Natural killer cell (primary cell): ENCODE measurements around the gene GPRIN3. TPM values are rescaled to one million over a fixed set of nuclear protein-coding genes. Genes with fewer than 3 reads are reported as not detected.

Source experiments
- ATAC-seq, 3 donors: fragments of 150-1000 bp in 2 of 3; fragments of 200-7000 bp in 1 of 3; cut with Tn5 transposase; 1 replicate in 1 of 3; 2 replicates in 2 of 3; pipeline ENCODE4 v1.10.0; 2021; ENCODE audit warnings: mild to moderate bottlenecking in 2 of 3, moderate library complexity in 2 of 3
- DNase-seq, 2 donors: peaks; one replicate each; pipeline versions ENCODE4 v3.0.0 to v3.0.0-alpha.2; 2013 to 2021; ENCODE audit warnings: mixed read lengths in 1 of 2
- H3K27ac ChIP-seq: one replicate; pipeline ENCODE4 v1.5.1; 2013; ENCODE audit warnings: mild to moderate bottlenecking, low read length
- H3K27me3 ChIP-seq: one replicate; pipeline ENCODE4 v1.6.1; 2013; ENCODE audit warnings: low read length; ENCODE audit not compliant: control insufficient read depth, insufficient read depth
- H3K36me3 ChIP-seq: one replicate; pipeline ENCODE4 v1.6.1; 2013; ENCODE audit warnings: low read length; ENCODE audit not compliant: control insufficient read depth, insufficient read depth
- H3K4me1 ChIP-seq: one replicate; pipeline ENCODE4 v1.6.1; 2013; ENCODE audit warnings: low read length; ENCODE audit not compliant: control insufficient read depth, insufficient read depth
- H3K4me3 ChIP-seq: one replicate; pipeline ENCODE4 v1.5.1; 2013; ENCODE audit warnings: low read length
- H3K9me3 ChIP-seq: one replicate; pipeline ENCODE4 v1.6.1; 2013; ENCODE audit warnings: low read length; ENCODE audit not compliant: control insufficient read depth, insufficient read depth
- H3K27ac Mint-ChIP-seq, 2 donors: one replicate each; pipeline ENCODE4 v1.8.0; 2022; ENCODE audit warnings: mild to moderate bottlenecking in 2 of 2, mixed read lengths in 2 of 2, moderate library complexity in 1 of 2
- H3K27me3 Mint-ChIP-seq, 2 donors: one replicate each; pipeline ENCODE4 v1.8.0; 2022; ENCODE audit warnings: low read depth in 2 of 2, mixed read lengths in 2 of 2
- H3K36me3 Mint-ChIP-seq: one replicate; pipeline ENCODE4 v1.8.0; 2022; ENCODE audit warnings: mixed read lengths
- H3K4me1 Mint-ChIP-seq, 2 donors: one replicate each; pipeline ENCODE4 v1.8.0; 2022; ENCODE audit warnings: mixed read lengths in 2 of 2
- H3K4me3 Mint-ChIP-seq: one replicate; pipeline ENCODE4 v1.8.0; 2022; ENCODE audit warnings: mild to moderate bottlenecking, moderate library complexity, mixed read lengths
- H3K9me3 Mint-ChIP-seq, 2 donors: one replicate each; pipeline ENCODE4 v1.8.0; 2022; ENCODE audit warnings: mixed read lengths in 2 of 2
- WGBS: methylation state at CpG from one replicate; pipeline ENCODE4 v1.1.7; 2013; ENCODE audit warnings: missing lambda C conversion rate; ENCODE audit not compliant: insufficient coverage; 5-methylcytosine and 5-hydroxymethylcytosine counted together
- intact Hi-C: fragments of 100-400 bp; cut with micrococcal nuclease; formaldehyde crosslinking; loops from one replicate; pipeline ENCODE4 v1.14.2; 2022
- total RNA-seq, 4 donors: library from RNA; stranded (reverse); fragments of 120-200 nt in 1 of 4; gene quantifications; one replicate each; pipeline versions ENCODE4 v1.2.3 to v1.2.4, GENCODE V29; 2013 to 2022
- TF ChIP-seq, protein P1 (sequence below): fragments of 200-600 bp; IDR thresholded peaks from one replicate; pipeline ENCODE4 v1.8.0; 2022; ENCODE audit warnings: antibody characterized with exemption

The GPRIN3 gene
- total RNA-seq, 3 donors from 2014 or later (not counting 1 experiment from before 2014, with no cell fraction given) = 48.3 to 50.7 (median 48.5) TPM

DNA sequence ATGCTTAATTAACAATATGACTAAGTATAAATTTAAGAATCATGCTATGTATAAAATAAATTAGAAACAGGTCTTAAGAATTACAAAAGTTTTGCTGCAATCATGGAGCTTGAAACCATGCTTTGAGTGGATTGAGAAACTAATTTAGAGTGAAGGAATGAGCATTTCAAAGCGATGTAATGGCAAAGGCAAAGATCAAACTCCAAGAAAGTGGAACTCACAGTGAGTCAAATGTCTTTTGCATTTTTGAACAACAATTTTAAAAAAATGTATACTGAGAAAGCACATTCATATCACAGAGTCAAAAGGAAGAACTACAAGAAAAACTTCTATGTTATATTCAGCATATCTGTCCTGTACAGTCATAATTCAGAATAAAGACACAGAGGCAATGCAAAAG, 6.6 kb downstream of the GPRIN3 start:
- Histone ChIP-seq H3K36me3 (no peaks in the 10 kb centered on the region), H3K27me3 (no peaks in the 10 kb centered on the region), H3K4me1 (peaks cover 37% of the 10 kb centered on the region), H3K9me3 (no peaks in the 10 kb centered on the region), H3K4me3 (no peak overlapping the region), H3K27ac (peak overlapping the region; percentile 87)
- Mint-ChIP-seq H3K4me1 (peaks cover 86 to 91% of the 10 kb centered on the region in 2 donors), H3K27ac (peak overlapping the region in 1 of 2 donors; percentile 96), H3K4me3 (peak overlapping the region; percentile 66), H3K9me3 (no peaks in the 10 kb centered on the region), H3K36me3 (no peaks in the 10 kb centered on the region), H3K27me3 (no peaks in the 10 kb centered on the region)
- DNase-seq = no peak
- TF ChIP-seq, protein P1, sequence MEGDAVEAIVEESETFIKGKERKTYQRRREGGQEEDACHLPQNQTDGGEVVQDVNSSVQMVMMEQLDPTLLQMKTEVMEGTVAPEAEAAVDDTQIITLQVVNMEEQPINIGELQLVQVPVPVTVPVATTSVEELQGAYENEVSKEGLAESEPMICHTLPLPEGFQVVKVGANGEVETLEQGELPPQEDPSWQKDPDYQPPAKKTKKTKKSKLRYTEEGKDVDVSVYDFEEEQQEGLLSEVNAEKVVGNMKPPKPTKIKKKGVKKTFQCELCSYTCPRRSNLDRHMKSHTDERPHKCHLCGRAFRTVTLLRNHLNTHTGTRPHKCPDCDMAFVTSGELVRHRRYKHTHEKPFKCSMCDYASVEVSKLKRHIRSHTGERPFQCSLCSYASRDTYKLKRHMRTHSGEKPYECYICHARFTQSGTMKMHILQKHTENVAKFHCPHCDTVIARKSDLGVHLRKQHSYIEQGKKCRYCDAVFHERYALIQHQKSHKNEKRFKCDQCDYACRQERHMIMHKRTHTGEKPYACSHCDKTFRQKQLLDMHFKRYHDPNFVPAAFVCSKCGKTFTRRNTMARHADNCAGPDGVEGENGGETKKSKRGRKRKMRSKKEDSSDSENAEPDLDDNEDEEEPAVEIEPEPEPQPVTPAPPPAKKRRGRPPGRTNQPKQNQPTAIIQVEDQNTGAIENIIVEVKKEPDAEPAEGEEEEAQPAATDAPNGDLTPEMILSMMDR = no peak
- ATAC-seq = no peak
- WGBS = no CpG with 5 or more reads among the region's 1 CpG
- intact Hi-C loops = loop anchor here (10.0 kb wide), 1 partner anchor 476 kb away; no protein-coding TSS in a partner anchor

DNA sequence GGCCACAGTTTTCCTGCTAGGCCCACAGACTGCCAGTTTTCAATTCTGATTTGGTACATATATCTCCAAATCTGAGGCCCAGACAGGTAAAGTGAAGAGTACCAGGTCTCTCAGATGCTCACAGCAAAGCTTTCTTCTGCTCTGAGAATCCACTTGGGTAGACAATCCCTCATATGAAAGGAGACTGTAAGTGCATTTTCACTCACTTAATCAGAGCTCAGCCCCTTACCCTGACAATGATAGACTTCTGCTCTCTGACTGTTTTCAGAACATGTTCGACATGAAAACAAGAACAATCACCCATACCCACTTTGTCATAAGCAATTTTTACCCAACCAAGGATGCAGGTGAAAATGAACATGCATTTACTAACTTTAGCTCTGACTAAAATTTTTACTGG, 7.1 kb downstream of the GPRIN3 start:
- Mint-ChIP-seq H3K9me3 (no peaks in the 10 kb centered on the region), H3K27me3 (no peaks in the 10 kb centered on the region), H3K27ac (peak overlapping the region in 1 of 2 donors; percentile 96), H3K4me1 (peaks cover 82 to 88% of the 10 kb centered on the region in 2 donors), H3K36me3 (no peaks in the 10 kb centered on the region), H3K4me3 (peak overlapping the region; percentile 53)
- ATAC-seq = no peak
- Histone ChIP-seq H3K4me3 (no peak overlapping the region), H3K27me3 (no peaks in the 10 kb centered on the region), H3K36me3 (no peaks in the 10 kb centered on the region), H3K9me3 (no peaks in the 10 kb centered on the region), H3K4me1 (peaks cover 39% of the 10 kb centered on the region), H3K27ac (peak overlapping the region; percentile 87)
- no peak for DNase-seq
- intact Hi-C loops = loop anchor here (10.0 kb wide), 1 partner anchor 476 kb away; no protein-coding TSS in a partner anchor
- TF ChIP-seq, protein P1 = no peak
- WGBS = 62% methylated on average over 1 of the region's 1 CpG

DNA sequence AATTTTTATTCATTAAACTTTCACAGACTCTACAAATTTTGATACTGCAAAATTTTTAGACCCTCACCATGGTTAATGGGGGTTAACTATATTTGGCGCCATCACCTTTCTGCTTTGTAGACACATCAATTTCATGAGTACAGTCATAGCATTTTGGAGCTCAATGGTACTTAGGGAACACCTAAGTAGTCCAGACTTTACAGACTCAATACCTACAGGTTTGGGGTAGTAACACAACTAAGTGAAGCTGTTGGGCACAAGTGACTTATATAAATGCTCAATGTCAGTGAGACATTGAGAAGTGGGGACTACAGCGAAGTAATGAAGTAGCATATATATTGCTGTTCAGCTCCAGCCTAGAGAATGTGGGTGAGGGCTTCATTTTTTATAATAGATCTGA, 7.5 kb downstream of the GPRIN3 start:
- no peak for ATAC-seq
- intact Hi-C loops = loop anchor here (10.0 kb wide), 1 partner anchor 475 kb away; no protein-coding TSS in a partner anchor
- Histone ChIP-seq H3K4me1 (peaks cover 38% of the 10 kb centered on the region), H3K4me3 (no peak overlapping the region), H3K27ac (peak overlapping the region; percentile 87), H3K9me3 (no peaks in the 10 kb centered on the region), H3K27me3 (no peaks in the 10 kb centered on the region), H3K36me3 (no peaks in the 10 kb centered on the region)
- no peaks in the 10 kb centered on the region for H3K9me3 Mint-ChIP-seq
- TF ChIP-seq, protein P1 = no peak
- peaks cover 82 to 88% of the 10 kb centered on the region in 2 donors for H3K4me1 Mint-ChIP-seq
- WGBS = 95% methylated on average over 2 of the region's 2 CpGs
- H3K27ac Mint-ChIP-seq = peak overlapping the region in 1 of 2 donors; percentile 96
- DNase-seq = no peak
- no peaks in the 10 kb centered on the region for H3K36me3 Mint-ChIP-seq
- H3K4me3 Mint-ChIP-seq = peak overlapping the region; percentile 53
- H3K27me3 Mint-ChIP-seq = no peaks in the 10 kb centered on the region
